Hepatocyte (in vitro differentiated cells): ENCODE measurements around the gene RPAP3. TPM values are rescaled to one million over a fixed set of nuclear protein-coding genes. Genes with fewer than 3 reads are reported as not detected.

ENCODE experiments used
- DNase-seq: peaks from one replicate; pipeline ENCODE4 v3.0.0-alpha.2; 2016; ENCODE audit warnings: low spot score
- H2AFZ ChIP-seq: fragments of 200-600 bp; sonication (generic); 2 replicates; pipeline ENCODE4 v1.6.0; 2016; ENCODE audit warnings: antibody characterized with exemption, mild to moderate bottlenecking
- H3K27ac ChIP-seq: fragments of 200-600 bp; sonication (generic); 2 replicates; pipeline ENCODE4 v1.5.1; 2016; ENCODE audit warnings: mild to moderate bottlenecking
- H3K27me3 ChIP-seq: fragments of 200-600 bp; sonication (generic); 2 replicates; pipeline ENCODE4 v1.6.1; 2016
- H3K36me3 ChIP-seq: fragments of 200-600 bp; sonication (generic); replicated peaks from 2 replicates; pipeline ENCODE4 v1.5.1; 2016; ENCODE audit warnings: low read depth; ENCODE audit not compliant: insufficient read depth
- H3K4me1 ChIP-seq: fragments of 200-600 bp; sonication (generic); 2 replicates; pipeline ENCODE4 v1.5.1; 2016; ENCODE audit warnings: mild to moderate bottlenecking, moderate library complexity; ENCODE audit not compliant: insufficient read depth
- H3K4me2 ChIP-seq: fragments of 200-600 bp; sonication (generic); 2 replicates; pipeline ENCODE4 v1.6.0; 2016
- H3K4me3 ChIP-seq: fragments of 200-600 bp; sonication (generic); 2 replicates; pipeline ENCODE4 v1.5.1; 2016; ENCODE audit warnings: mild to moderate bottlenecking
- H3K79me2 ChIP-seq: fragments of 200-600 bp; sonication (generic); 2 replicates; pipeline ENCODE4 v1.6.0; 2017; ENCODE audit warnings: mild to moderate bottlenecking
- H3K9me2 ChIP-seq: fragments of 200-600 bp; sonication (generic); replicated peaks from 2 replicates; pipeline ENCODE4 v1.6.0; 2017; ENCODE audit warnings: mild to moderate bottlenecking; ENCODE audit not compliant: insufficient read depth
- H3K9me3 ChIP-seq: fragments of 200-600 bp; sonication (generic); 2 replicates; pipeline ENCODE4 v1.5.1; 2016; ENCODE audit warnings: low read depth, mild to moderate bottlenecking
- H4K20me1 ChIP-seq: fragments of 200-600 bp; sonication (generic); 2 replicates; pipeline ENCODE4 v1.6.0; 2016; ENCODE audit warnings: mild to moderate bottlenecking; ENCODE audit not compliant: insufficient read depth, poor library complexity, severe bottlenecking
- EZH2 ChIP-seq: fragments of 200-600 bp; sonication (generic); IDR thresholded peaks from 2 replicates; pipeline ENCODE4 v1.6.1; 2016; ENCODE audit warnings: antibody characterized with exemption, mild to moderate bottlenecking, borderline replicate concordance
- EZH2phosphoT487 ChIP-seq: fragments of 200-600 bp; sonication (generic); IDR thresholded peaks from one replicate; pipeline ENCODE4 v1.6.1; 2018; ENCODE audit warnings: antibody characterized with exemption, mild to moderate bottlenecking, low read depth, moderate library complexity; ENCODE audit not compliant: unreplicated experiment, severe bottlenecking
- WGBS: methylation state at CpG from one replicate; pipeline ENCODE4 v1.1.6; 2016; ENCODE audit warnings: low lambda C conversion rate; ENCODE audit errors: missing lambda C conversion rate; 5-methylcytosine and 5-hydroxymethylcytosine counted together
- polyA plus RNA-seq: library from polyadenylated mRNA; unstranded; fragments of >200 nt; fragmentation: Nextera tagmentation; extraction: Ambion mirVana; gene quantifications from 2 replicates; pipeline ENCODE4 v1.2.1, GENCODE V29; 2016
- total RNA-seq: library from RNA; depleted of rRNA; stranded (reverse); fragments of >200 nt; gene quantifications from 2 replicates; pipeline ENCODE4 v1.2.3, GENCODE V29; 2014
- TF ChIP-seq, protein P1 (sequence below): fragments of 200-600 bp; sonication (generic); IDR thresholded peaks from 2 replicates; pipeline ENCODE4 v1.5.1; 2016; ENCODE audit warnings: antibody characterized with exemption, mild to moderate bottlenecking; ENCODE audit not compliant: poor library complexity

The RPAP3 gene, protein sequence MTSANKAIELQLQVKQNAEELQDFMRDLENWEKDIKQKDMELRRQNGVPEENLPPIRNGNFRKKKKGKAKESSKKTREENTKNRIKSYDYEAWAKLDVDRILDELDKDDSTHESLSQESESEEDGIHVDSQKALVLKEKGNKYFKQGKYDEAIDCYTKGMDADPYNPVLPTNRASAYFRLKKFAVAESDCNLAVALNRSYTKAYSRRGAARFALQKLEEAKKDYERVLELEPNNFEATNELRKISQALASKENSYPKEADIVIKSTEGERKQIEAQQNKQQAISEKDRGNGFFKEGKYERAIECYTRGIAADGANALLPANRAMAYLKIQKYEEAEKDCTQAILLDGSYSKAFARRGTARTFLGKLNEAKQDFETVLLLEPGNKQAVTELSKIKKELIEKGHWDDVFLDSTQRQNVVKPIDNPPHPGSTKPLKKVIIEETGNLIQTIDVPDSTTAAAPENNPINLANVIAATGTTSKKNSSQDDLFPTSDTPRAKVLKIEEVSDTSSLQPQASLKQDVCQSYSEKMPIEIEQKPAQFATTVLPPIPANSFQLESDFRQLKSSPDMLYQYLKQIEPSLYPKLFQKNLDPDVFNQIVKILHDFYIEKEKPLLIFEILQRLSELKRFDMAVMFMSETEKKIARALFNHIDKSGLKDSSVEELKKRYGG
- total RNA-seq (21.7 and 28.1 TPM in 2 replicates), polyA plus RNA-seq (23.4 and 31.6 TPM in 2 replicates)

DNA sequence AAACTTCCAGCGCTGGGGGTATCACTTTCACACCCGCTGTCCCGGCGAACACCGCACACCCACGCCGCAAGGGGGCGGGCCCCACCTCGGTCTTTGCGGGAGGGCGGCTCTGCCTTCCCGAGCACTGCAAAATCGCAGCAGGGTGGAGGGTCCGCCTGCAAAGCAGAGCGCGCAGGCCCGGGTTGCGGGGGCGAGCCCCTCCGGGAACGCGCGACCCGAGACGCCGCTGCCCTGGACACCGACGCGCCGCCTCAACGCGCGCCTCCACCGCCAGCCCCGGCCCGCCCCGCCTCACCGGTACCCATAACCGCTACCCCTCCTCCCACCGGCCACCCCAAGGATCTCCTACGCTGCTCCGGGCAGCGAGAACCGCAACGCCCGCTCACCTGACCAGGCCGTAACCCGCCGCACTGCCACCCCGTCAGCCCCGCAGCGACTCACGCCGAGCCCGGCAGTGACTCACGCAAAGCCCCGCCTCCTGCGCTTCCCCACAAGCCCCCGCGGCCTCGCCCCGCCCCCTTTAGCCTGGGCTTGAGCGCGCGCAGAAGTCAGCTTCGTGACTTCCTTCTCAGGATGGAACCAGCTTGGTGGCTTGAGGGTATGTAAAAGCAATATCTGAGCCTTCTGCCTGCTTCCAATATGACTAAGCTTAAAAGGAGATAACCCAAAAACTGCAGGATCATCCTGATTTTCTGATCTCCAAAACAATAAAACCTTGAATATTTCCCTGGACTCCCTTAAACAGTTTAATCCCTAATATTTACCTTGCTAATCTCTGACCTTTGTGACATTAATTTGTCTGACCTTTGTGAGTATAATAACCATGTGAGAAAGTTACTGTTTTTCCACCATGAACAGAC, at the start of gene RPAP3:
Gene RPAP3, minus strand, starts transcription at position 465 of the 860 bp plus-strand sequence. CDS start 3,190 bp downstream, outside the sequence.
- Histone ChIP-seq H3K36me3 (no peaks in the 10 kb centered on the region), H4K20me1 (no peaks in the 10 kb centered on the region), H2AFZ (peak within 1 kb of the TSS; percentile 83), H3K4me1 (peaks cover 5% of the 10 kb centered on the region), H3K27me3 (no peaks in the 10 kb centered on the region), H3K4me2 (peak within 1 kb of the TSS; percentile 92), H3K27ac (peak within 1 kb of the TSS; percentile 92), H3K9me2 (no peaks in the 10 kb centered on the region), H3K79me2 (peaks cover 48% of the 10 kb centered on the region), H3K4me3 (peak within 1 kb of the TSS; percentile 72), H3K9me3 (no peaks in the 10 kb centered on the region)
- DNase-seq = peak; percentile 98
- WGBS = 1% methylated on average over 14 of the region's 66 CpGs
- TF ChIP-seq, protein P1, sequence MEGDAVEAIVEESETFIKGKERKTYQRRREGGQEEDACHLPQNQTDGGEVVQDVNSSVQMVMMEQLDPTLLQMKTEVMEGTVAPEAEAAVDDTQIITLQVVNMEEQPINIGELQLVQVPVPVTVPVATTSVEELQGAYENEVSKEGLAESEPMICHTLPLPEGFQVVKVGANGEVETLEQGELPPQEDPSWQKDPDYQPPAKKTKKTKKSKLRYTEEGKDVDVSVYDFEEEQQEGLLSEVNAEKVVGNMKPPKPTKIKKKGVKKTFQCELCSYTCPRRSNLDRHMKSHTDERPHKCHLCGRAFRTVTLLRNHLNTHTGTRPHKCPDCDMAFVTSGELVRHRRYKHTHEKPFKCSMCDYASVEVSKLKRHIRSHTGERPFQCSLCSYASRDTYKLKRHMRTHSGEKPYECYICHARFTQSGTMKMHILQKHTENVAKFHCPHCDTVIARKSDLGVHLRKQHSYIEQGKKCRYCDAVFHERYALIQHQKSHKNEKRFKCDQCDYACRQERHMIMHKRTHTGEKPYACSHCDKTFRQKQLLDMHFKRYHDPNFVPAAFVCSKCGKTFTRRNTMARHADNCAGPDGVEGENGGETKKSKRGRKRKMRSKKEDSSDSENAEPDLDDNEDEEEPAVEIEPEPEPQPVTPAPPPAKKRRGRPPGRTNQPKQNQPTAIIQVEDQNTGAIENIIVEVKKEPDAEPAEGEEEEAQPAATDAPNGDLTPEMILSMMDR = peak; percentile 60
- TF ChIP-seq EZH2phosphoT487 = no peak

GRCh38 chr12:47754881-47755280, 49.1 kb upstream of the RPAP3 start:
- Histone ChIP-seq H2AFZ (no peak overlapping the region), H3K79me2 (no peaks in the 10 kb centered on the region), H3K4me2 (no peak overlapping the region), H3K4me3 (no peak overlapping the region), H3K27ac (no peak overlapping the region), H3K9me3 (no peaks in the 10 kb centered on the region), H4K20me1 (no peaks in the 10 kb centered on the region), H3K36me3 (no peaks in the 10 kb centered on the region), H3K9me2 (no peaks in the 10 kb centered on the region), H3K27me3 (no peaks in the 10 kb centered on the region), H3K4me1 (peaks cover 27% of the 10 kb centered on the region)
- 80% methylated on average over 3 of the region's 3 CpGs for WGBS
- DNase-seq = no peak
- TF ChIP-seq, protein P1 = no peak
- TF ChIP-seq EZH2 (no peak), EZH2phosphoT487 (no peak)

DNA sequence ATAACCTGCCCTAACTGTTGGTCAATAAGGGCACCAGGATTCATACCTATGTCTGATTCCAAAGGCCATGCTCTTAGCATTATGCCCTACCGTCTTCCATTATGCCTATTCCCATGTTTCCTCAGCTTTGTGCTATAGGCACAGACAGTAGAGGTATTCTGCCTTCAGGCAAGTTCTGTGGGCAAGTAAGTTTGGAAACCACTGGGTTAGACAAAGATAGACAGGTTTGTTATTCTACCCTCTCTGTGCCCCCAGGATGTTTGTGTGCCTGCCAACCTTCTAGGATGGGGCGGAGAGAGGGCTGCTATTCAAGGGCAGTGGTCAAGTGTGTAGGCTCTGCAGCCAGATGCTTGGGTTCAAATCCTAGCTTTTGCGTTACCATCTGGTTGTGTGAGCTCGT, 48.3 kb upstream of the RPAP3 start:
- 89% methylated on average over 4 of the region's 4 CpGs for WGBS
- Histone ChIP-seq H3K4me1 (peaks cover 22% of the 10 kb centered on the region), H2AFZ (no peak overlapping the region), H3K4me2 (no peak overlapping the region), H3K36me3 (no peaks in the 10 kb centered on the region), H3K79me2 (no peaks in the 10 kb centered on the region), H3K27ac (peak overlapping the region; percentile 3), H3K27me3 (no peaks in the 10 kb centered on the region), H4K20me1 (no peaks in the 10 kb centered on the region), H3K4me3 (no peak overlapping the region), H3K9me2 (no peaks in the 10 kb centered on the region), H3K9me3 (no peaks in the 10 kb centered on the region)
- no peak for DNase-seq
- no peak for TF ChIP-seq EZH2phosphoT487
- TF ChIP-seq EZH2 = no peak
- TF ChIP-seq, protein P1 = no peak
